ENCODE data around the gene TPSB2.
"Not testable (repeated sequence)": the region's sequence is repeated elsewhere in the genome, so short reads cannot be mapped to it uniquely, and the experiment has no call there.

TPSB2 gene

DNA sequence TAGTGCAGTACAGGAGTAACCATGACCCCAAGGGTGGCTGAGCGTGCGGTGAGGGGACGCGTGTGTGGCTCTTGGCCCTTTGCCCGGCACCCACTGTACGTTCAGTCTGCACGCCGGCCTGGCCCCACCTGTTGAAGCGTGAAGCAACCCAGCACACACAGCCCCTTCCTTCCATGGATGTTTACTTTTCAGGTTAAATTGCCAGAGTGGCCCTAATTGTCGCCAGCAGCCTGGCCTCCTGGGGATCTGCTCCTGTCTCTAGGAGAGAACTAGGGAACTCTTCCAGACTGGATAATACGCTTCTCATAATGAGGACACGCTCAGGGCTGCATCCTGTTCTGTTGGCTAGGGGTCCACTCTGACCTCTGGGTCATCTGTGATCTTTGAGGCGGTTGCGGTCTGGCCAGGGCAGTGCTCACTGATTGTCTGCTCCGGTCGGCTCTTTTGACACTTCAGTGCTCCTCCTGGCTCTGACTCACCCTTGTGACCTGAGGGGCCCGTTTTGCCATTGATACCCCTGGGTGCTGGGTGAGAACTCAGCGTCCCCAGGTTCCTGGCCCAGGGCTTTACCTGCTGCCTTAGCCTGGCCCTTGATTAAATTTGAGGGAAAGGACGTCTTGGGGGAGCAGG lies 32.6 kb downstream of the TPSB2 start:
- H3K27me3 ChIP-seq (ENCODE audit: control insufficient read depth, insufficient read depth, low read length), result no peaks in the 10 kb centered on the region; the same call in 1 of the 2 replicates
- no peak overlapping the region for H3K9ac ChIP-seq (ENCODE audit: low read length)
- no peaks in the 10 kb centered on the region for H3K9me3 ChIP-seq (ENCODE audit: control insufficient read depth, insufficient read depth, low read depth, low read length)
- peaks cover 10% of the 10 kb centered on the region for H3K4me1 ChIP-seq (ENCODE audit: control insufficient read depth, insufficient read depth, low read length)
- no peak overlapping the region for H3K27ac ChIP-seq (ENCODE audit: low read depth, low read length)
- H3K36me3 ChIP-seq (ENCODE audit: control insufficient read depth, insufficient read depth, low read length), result peaks cover 8% of the 10 kb centered on the region; the same call in 1 of the 2 replicates
- no peak overlapping the region for H3K4me3 ChIP-seq (ENCODE audit: low read depth, low read length)

DNA sequence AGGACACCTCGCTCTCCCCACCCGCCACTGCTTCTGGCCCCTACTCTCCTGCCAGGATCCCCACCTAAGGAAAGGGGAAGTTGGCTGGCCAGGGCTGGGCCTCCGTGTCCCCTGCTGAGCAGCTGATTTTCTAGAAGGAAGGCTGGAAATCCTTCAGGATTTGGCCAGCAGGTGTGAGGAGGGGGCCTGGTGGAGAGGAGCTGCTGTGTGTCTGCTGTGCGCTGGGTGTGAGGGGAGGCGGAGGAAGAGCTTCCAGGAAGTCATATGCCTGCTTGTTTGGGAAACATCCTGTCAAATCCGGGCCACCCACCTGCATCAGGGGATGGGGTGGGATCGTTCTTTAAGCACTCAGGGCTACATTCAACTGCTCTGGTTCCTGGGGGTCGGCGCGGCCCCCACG lies 33.5 kb downstream of the TPSB2 start:
- Histone ChIP-seq H3K27ac (ENCODE audit: low read depth, low read length) (no peak overlapping the region), H3K36me3 (ENCODE audit: control insufficient read depth, insufficient read depth, low read length) (peaks cover 2% of the 10 kb centered on the region; the same call in 1 of the 2 replicates), H3K27me3 (ENCODE audit: control insufficient read depth, insufficient read depth, low read length) (no peaks in the 10 kb centered on the region; the same call in 1 of the 2 replicates), H3K9ac (ENCODE audit: low read length) (no peak overlapping the region), H3K4me3 (ENCODE audit: low read depth, low read length) (no peak overlapping the region), H3K9me3 (ENCODE audit: control insufficient read depth, insufficient read depth, low read depth, low read length) (no peaks in the 10 kb centered on the region), H3K4me1 (ENCODE audit: control insufficient read depth, insufficient read depth, low read length) (peaks cover 10% of the 10 kb centered on the region)

DNA sequence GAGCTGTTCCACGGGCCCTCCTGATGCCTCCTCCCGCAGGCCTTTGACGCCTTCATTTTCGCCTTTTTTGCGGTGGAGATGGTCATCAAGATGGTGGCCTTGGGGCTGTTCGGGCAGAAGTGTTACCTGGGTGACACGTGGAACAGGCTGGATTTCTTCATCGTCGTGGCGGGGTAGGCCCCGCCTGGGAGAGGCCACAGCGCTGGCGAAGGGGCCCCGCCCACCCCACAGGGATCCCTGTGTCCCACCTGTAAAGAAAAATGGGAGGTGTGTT lies 34.7 kb downstream of the TPSB2 start:
- Histone ChIP-seq H3K4me1 (ENCODE audit: control insufficient read depth, insufficient read depth, low read length) (peaks cover 10% of the 10 kb centered on the region), H3K9me3 (ENCODE audit: control insufficient read depth, insufficient read depth, low read depth, low read length) (no peaks in the 10 kb centered on the region), H3K9ac (ENCODE audit: low read length) (no peak overlapping the region), H3K36me3 (ENCODE audit: control insufficient read depth, insufficient read depth, low read length) (no peaks in the 10 kb centered on the region; the same call in 1 of the 2 replicates), H3K27me3 (ENCODE audit: control insufficient read depth, insufficient read depth, low read length) (no peaks in the 10 kb centered on the region; the same call in 1 of the 2 replicates), H3K27ac (ENCODE audit: low read depth, low read length) (no peak overlapping the region), H3K4me3 (ENCODE audit: low read depth, low read length) (no peak overlapping the region)

DNA sequence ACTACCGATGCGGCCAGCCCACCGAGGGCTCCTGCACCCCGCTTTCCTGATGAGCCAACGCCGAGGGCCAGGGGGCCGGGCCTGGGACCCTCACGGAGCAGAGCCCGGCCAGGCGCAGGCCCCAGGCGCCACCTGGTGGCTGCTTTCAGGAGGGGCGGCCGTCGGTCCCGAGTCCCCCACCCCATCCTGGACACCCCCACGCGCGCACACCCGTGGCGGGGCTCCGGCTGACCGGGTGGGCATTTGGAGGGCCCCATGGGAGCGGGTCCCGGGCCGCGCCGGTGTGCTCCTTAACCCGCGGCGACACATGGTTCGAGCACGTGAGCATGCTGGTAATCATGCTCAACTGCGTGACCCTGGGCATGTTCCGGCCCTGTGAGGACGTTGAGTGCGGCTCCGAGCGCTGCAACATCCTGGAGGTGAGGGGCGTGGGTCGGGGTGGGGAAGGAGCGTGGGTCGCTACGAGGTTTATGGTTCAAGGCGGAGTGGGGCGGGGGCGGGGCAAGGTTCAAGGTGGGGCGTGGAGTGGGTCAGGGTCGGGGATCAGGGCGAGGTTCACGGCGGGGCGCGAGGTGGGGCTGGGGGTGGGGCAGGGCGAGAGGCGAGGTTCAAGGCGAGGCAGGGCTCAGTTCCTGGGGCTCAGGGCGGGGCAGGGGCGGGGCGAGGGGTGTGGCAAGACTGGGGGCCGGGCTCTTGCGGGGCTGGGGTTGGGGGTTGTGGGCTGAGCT lies 35.2 kb downstream of the TPSB2 start:
- Histone ChIP-seq H3K9me3 (ENCODE audit: control insufficient read depth, insufficient read depth, low read depth, low read length) (no peaks in the 10 kb centered on the region), H3K36me3 (ENCODE audit: control insufficient read depth, insufficient read depth, low read length) (no peaks in the 10 kb centered on the region; the same call in 1 of the 2 replicates), H3K4me1 (ENCODE audit: control insufficient read depth, insufficient read depth, low read length) (peaks cover 10% of the 10 kb centered on the region), H3K9ac (ENCODE audit: low read length) (no peak overlapping the region), H3K4me3 (ENCODE audit: low read depth, low read length) (peak overlapping the region; percentile 26; the same call in 1 of the 2 replicates), H3K27ac (ENCODE audit: low read depth, low read length) (no peak overlapping the region), H3K27me3 (ENCODE audit: control insufficient read depth, insufficient read depth, low read length) (no peaks in the 10 kb centered on the region; the same call in 1 of the 2 replicates)

DNA sequence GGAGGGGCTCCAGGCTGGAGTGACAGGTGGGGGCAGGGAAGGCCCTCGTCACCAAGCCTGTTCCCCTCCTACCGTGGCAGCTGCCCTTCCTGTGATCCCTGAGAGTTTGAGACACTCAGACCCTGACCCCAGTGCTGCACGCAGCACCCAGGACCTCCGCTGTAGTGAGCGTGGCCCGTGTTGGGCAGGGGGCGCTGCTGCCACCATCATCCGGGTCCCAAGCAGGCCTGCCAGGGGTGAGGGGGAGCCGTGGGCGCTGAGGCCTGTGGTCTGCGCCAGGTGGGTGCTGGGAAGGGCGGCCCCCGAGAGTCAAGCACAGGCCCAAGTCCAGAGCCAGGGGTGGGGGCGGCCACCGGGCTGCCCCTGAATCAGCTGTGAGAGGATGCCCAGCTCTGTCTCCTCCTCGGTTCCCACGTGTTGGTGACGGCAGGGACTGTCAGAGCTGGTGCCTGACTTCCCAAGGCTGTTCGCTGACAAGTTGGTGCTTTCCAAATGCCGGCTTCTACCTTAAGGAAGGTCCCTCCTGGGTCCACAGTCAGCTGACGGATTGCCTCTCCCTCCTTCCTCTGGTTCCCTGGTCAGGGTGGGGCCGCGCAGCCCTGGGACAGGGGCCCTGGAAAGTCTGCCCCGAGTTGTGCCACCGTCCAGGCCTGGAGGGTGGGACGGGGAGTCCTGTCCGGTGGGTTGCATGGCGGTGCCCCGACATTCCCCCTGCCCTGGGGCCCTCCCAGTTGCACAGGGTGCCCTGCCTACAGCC lies 36.0 kb downstream of the TPSB2 start:
- peaks cover 10% of the 10 kb centered on the region for H3K4me1 ChIP-seq (ENCODE audit: control insufficient read depth, insufficient read depth, low read length)
- H3K4me3 ChIP-seq (ENCODE audit: low read depth, low read length), result no peak overlapping the region

DNA sequence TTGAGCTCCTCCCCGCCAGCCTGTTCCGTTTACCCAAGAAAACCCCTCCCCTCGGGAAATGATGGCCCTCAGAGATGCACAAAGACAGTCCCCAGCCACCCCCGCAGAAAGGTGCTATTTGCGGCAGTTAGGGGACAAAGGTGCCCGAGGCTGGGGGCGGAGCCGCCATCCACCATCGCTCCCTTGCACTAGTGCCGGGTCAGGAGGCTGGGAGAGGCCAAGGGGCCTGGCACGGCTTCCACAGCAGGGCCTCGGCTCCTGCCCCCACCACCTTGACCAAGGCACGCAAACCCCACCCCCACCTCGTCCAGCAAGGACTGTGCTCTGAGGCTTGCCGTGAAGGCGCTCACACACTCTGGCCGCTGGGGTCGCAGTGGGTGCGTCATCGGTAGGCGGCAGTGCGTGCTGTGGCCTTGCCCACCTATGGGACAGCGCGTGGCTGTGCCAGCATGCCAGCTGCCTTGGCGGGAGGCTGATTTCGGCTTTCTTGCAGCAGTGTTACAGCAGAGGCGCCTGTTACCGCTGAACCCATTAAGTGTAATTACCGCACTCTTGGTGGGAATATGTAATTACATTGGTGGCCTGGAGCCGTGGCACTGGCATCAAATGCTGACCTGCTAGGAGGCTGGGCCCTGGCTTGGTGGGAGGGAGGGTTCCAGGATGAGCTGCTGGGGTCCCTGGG lies 36.7 kb downstream of the TPSB2 start:
- Histone ChIP-seq H3K27ac (ENCODE audit: low read depth, low read length) (no peak overlapping the region), H3K27me3 (ENCODE audit: control insufficient read depth, insufficient read depth, low read length) (no peaks in the 10 kb centered on the region; the same call in 1 of the 2 replicates), H3K36me3 (ENCODE audit: control insufficient read depth, insufficient read depth, low read length) (no peaks in the 10 kb centered on the region), H3K9ac (ENCODE audit: low read length) (no peak overlapping the region), H3K9me3 (ENCODE audit: control insufficient read depth, insufficient read depth, low read depth, low read length) (no peaks in the 10 kb centered on the region), H3K4me3 (ENCODE audit: low read depth, low read length) (no peak overlapping the region), H3K4me1 (ENCODE audit: control insufficient read depth, insufficient read depth, low read length) (peaks cover 10% of the 10 kb centered on the region)

More for the DNA sequence above, 36.0 kb downstream of the TPSB2 start:
- no peaks in the 10 kb centered on the region; the same call in 1 of the 2 replicates for H3K27me3 ChIP-seq (ENCODE audit: control insufficient read depth, insufficient read depth, low read length)
- H3K27ac ChIP-seq (ENCODE audit: low read depth, low read length), result no peak overlapping the region
- no peaks in the 10 kb centered on the region for H3K9me3 ChIP-seq (ENCODE audit: control insufficient read depth, insufficient read depth, low read depth, low read length)
- no peaks in the 10 kb centered on the region for H3K36me3 ChIP-seq (ENCODE audit: control insufficient read depth, insufficient read depth, low read length)
- H3K9ac ChIP-seq (ENCODE audit: low read length), result no peak overlapping the region

DNA sequence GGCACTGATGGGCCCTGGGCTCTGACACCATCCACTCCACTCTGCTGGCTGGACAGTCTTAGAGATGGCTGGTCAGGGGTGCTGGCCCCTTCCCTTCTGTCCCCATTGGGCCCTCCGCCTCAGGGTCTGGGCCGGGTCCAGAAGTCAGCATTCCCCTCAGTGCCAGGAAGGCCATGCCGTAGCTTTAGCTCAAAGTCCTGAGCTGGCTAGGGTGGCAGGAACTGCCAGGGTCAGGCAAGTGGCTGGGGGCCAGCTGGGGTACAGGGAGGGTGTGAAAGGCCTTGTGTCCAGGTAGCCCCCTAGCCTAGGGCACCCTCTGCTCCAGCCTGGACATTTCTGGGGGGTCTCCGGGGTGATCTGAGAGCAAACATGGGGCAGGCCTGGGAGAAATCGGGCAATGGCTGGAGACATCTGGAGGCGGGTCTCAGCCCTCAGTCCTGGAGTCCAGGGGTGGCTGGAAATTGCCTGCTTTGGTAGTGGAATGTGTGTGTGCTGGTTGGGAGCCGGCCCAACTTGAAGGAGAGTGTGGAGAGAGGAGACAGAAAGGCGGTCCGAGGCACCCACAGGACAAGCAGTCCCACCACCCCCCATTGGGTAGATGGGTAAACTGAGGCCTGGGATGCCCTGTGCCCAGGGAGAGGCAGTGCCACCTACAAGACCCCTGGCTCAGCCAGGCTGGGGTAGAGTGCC lies 37.5 kb downstream of the TPSB2 start:
- Histone ChIP-seq H3K4me3 (ENCODE audit: low read depth, low read length) (no peak overlapping the region), H3K4me1 (ENCODE audit: control insufficient read depth, insufficient read depth, low read length) (peaks cover 10% of the 10 kb centered on the region), H3K9me3 (ENCODE audit: control insufficient read depth, insufficient read depth, low read depth, low read length) (no peaks in the 10 kb centered on the region), H3K36me3 (ENCODE audit: control insufficient read depth, insufficient read depth, low read length) (no peaks in the 10 kb centered on the region), H3K27ac (ENCODE audit: low read depth, low read length) (no peak overlapping the region), H3K27me3 (ENCODE audit: control insufficient read depth, insufficient read depth, low read length) (no peaks in the 10 kb centered on the region; the same call in 1 of the 2 replicates), H3K9ac (ENCODE audit: low read length) (no peak overlapping the region)

DNA sequence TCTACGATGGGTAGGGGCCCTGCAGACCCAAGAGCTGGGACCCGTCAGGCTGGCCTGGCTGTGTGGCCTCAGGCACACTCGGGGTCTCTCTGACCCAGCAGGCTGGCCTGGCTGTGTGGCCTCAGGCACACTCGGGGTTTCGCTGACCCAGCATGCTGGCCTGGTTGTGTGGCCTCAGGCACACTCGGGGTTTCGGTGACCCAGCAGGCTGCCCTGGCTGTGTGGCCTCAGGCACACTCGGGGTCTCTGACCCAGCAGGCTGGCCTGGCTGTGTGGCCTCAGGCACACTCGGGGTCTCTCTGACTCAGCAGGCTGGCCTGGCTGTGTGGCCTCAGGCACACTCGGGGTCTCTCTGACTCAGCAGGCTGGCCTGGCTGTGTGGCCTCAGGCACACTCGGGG lies 39.2 kb downstream of the TPSB2 start:
- H3K27me3 ChIP-seq (ENCODE audit: control insufficient read depth, insufficient read depth, low read length); H3K27ac ChIP-seq (ENCODE audit: low read depth, low read length): not testable (repeated sequence)

DNA sequence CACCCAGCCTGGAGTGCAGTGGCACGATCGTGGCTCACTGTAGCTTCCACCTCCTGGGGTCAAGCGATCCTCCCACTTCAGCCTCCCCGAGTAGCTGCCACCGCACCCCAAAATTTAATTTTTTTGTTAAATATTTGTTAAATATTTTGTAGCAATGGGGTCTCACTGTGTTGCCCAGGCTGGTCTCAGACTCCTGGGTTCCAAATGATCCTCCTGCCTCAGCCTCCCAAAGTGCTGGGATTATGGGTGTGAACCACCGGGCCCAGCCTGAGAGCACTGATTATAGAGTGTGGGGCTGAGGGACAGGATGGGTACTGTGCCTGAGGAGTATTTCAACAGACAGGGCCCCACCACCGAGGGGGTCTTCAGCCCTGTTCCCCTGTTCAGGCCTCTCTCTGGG lies 40.5 kb downstream of the TPSB2 start:
- H3K9ac ChIP-seq (ENCODE audit: low read length), result no peak overlapping the region
- H3K27me3 ChIP-seq (ENCODE audit: control insufficient read depth, insufficient read depth, low read length), result no peaks in the 10 kb centered on the region; the same call in 1 of the 2 replicates
- peaks cover 8% of the 10 kb centered on the region; the same call in 1 of the 2 replicates for H3K4me1 ChIP-seq (ENCODE audit: control insufficient read depth, insufficient read depth, low read length)
- no peak overlapping the region for H3K27ac ChIP-seq (ENCODE audit: low read depth, low read length)
- H3K9me3 ChIP-seq (ENCODE audit: control insufficient read depth, insufficient read depth, low read depth, low read length), result no peaks in the 10 kb centered on the region
- no peak overlapping the region for H3K4me3 ChIP-seq (ENCODE audit: low read depth, low read length)
- peaks cover 5% of the 10 kb centered on the region; the same call in 1 of the 2 replicates for H3K36me3 ChIP-seq (ENCODE audit: control insufficient read depth, insufficient read depth, low read length)

More for the DNA sequence above, 39.2 kb downstream of the TPSB2 start:
- not testable (repeated sequence) for H3K4me1 ChIP-seq (ENCODE audit: control insufficient read depth, insufficient read depth, low read length); H3K36me3 ChIP-seq (ENCODE audit: control insufficient read depth, insufficient read depth, low read length); H3K9ac ChIP-seq (ENCODE audit: low read length); H3K4me3 ChIP-seq (ENCODE audit: low read depth, low read length); H3K9me3 ChIP-seq (ENCODE audit: control insufficient read depth, insufficient read depth, low read depth, low read length)

DNA sequence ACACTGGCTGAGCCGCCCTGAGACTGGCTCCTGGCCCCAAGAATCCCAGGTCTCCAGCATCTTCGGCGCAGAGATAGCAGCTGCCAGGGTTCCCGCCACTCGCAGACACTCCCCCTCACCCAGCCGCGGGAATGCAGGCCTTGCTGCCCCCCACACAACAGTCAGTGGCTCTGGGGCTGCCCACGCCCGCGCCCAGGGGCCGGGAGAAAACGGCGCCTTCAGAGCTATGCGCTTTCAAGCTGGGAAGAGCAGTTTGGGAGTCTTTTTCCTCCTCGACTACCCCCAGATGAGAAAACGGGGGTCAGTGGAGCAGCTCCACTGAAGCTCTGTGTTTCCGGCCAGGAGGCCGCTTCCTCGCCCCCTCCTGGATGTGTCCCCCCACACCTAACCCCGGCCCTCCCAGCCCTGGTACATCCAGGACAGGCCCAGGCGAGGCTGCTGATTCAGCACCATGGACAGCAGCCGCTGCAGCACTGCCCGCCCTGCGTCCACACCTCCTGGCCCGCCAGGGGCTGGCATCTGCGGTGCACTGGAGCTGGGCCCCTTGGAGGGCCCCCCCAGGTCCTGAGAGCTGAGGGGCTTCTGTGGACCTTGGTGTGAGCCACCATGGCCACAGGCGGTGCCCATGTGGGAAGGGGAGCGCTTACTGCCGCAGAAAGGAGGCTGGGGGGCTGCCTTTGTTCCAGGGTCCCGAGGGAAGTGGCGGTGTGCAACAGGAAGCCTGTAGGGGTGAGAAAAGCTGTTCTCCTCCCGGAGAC lies 41.4 kb downstream of the TPSB2 start:
- Histone ChIP-seq H3K9ac (ENCODE audit: low read length) (no peak overlapping the region), H3K4me3 (ENCODE audit: low read depth, low read length) (no peak overlapping the region), H3K36me3 (ENCODE audit: control insufficient read depth, insufficient read depth, low read length) (peaks cover 5% of the 10 kb centered on the region; the same call in 1 of the 2 replicates), H3K4me1 (ENCODE audit: control insufficient read depth, insufficient read depth, low read length) (peaks cover 8% of the 10 kb centered on the region; the same call in 1 of the 2 replicates), H3K27ac (ENCODE audit: low read depth, low read length) (no peak overlapping the region), H3K9me3 (ENCODE audit: control insufficient read depth, insufficient read depth, low read depth, low read length) (no peaks in the 10 kb centered on the region), H3K27me3 (ENCODE audit: control insufficient read depth, insufficient read depth, low read length) (peaks cover 4% of the 10 kb centered on the region; the same call in 1 of the 2 replicates)

Data from HUES6 (cell line).